B cell (primary cell): ENCODE results near the gene HOXA2. TPM values are rescaled to one million over a fixed set of nuclear protein-coding genes. Genes with fewer than 3 reads are reported as not detected.

ENCODE experiments used
- ATAC-seq: fragments of 200-7000 bp; cut with Tn5 transposase; one replicate; pipeline ENCODE4 v1.10.0; 2021; ENCODE audit warnings: low read depth, mild to moderate bottlenecking, moderate number of reproducible peaks, moderate library complexity
- CTCF ChIA-PET: fragments of 350-600 bp; sonication (Branson Sonifier 250); formaldehyde crosslinking; loops from one replicate; lab custom pipeline; 2021; ENCODE audit warnings: antibody characterized with exemption, inconsistent platforms; lab: Charles Lee
- POLR2A ChIA-PET: fragments of 350-600 bp; sonication (Branson Sonifier 250); formaldehyde crosslinking; loops from one replicate; lab custom pipeline; 2021; ENCODE audit warnings: antibody characterized with exemption; lab: Charles Lee
- DNase-seq: peaks from one replicate; pipeline ENCODE4 v3.0.0; 2013
- H2AFZ ChIP-seq: 2 replicates; pipeline ENCODE4 v1.6.1; 2012; ENCODE audit warnings: mild to moderate bottlenecking, low read depth, low read length; ENCODE audit not compliant: insufficient read depth, poor library complexity, severe bottlenecking
- H3K27ac ChIP-seq, 2 donors: 1 replicate in 1 of 2; 2 replicates in 1 of 2; pipeline ENCODE4 v1.5.1; 2012 to 2013; ENCODE audit warnings: low read length in 2 of 2, mild to moderate bottlenecking in 2 of 2, moderate library complexity in 1 of 2
- H3K27me3 ChIP-seq, 4 experiments: fragments of 200-600 bp in 1 of 4; sonication (generic) in 1 of 4; replicated peaks in 1 of 4; 1 replicate in 2 of 4; 2 replicates in 2 of 4; pipeline versions ENCODE4 v1.6.1 to v1.7.0; 2013 to 2016; ENCODE audit warnings: low read length in 3 of 4, mild to moderate bottlenecking in 2 of 4, mixed read lengths in 1 of 4, moderate library complexity in 1 of 4; ENCODE audit not compliant: insufficient read depth in 4 of 4, control insufficient read depth in 3 of 4; ENCODE audit errors: control extremely low read depth in 1 of 4
- H3K36me3 ChIP-seq, 2 experiments: replicated peaks in 1 of 2; 1 replicate in 1 of 2; 2 replicates in 1 of 2; pipeline versions ENCODE4 v1.6.1 to v1.7.1; 2013; ENCODE audit warnings: low read length in 1 of 2; ENCODE audit not compliant: insufficient read depth in 2 of 2, control insufficient read depth in 1 of 2; ENCODE audit errors: control extremely low read depth in 1 of 2, extremely low read depth in 1 of 2
- H3K4me1 ChIP-seq, 2 donors: fragments of 200-600 bp in 1 of 2; sonication (generic) in 1 of 2; 1 replicate in 1 of 2; 2 replicates in 1 of 2; pipeline versions ENCODE4 v1.5.1 to v1.6.1; 2013 to 2017; ENCODE audit warnings: low read length in 2 of 2; ENCODE audit not compliant: control insufficient read depth in 2 of 2, insufficient read depth in 2 of 2
- H3K4me2 ChIP-seq: replicated peaks from 2 replicates; pipeline ENCODE3; 2012; ENCODE audit warnings: mild to moderate bottlenecking, low read depth, low read length; ENCODE audit not compliant: poor library complexity, severe bottlenecking
- H3K4me3 ChIP-seq, 5 experiments: fragments of 200-600 bp in 1 of 5; sonication (generic) in 1 of 5; 1 replicate in 3 of 5; 2 replicates in 2 of 5; pipeline versions ENCODE4 v1.5.1 to v1.7.0; 2011 to 2016; ENCODE audit warnings: low read length in 4 of 5, mild to moderate bottlenecking in 4 of 5, low read depth in 2 of 5, control low read depth in 1 of 5, moderate library complexity in 1 of 5; ENCODE audit not compliant: insufficient read depth in 1 of 5; ENCODE audit errors: control extremely low read depth in 1 of 5, extremely low read depth in 1 of 5
- H3K79me2 ChIP-seq: fragments of 200-600 bp; sonication (generic); one replicate; pipeline ENCODE4 v1.6.0; 2016; ENCODE audit warnings: low read length; ENCODE audit not compliant: control insufficient read depth, insufficient read depth
- H3K9ac ChIP-seq: fragments of 200-600 bp; sonication (generic); 2 replicates; pipeline ENCODE4 v1.6.1; 2017; ENCODE audit warnings: mild to moderate bottlenecking, low read length, moderate library complexity
- H3K9me3 ChIP-seq, 3 donors: one replicate each; pipeline versions ENCODE4 v1.6.1 to v1.7.1; 2013; ENCODE audit warnings: low read length in 2 of 3; ENCODE audit not compliant: control insufficient read depth in 2 of 3, insufficient read depth in 1 of 3; ENCODE audit errors: control extremely low read depth in 1 of 3
- H4K20me1 ChIP-seq: 2 replicates; pipeline ENCODE4 v1.6.0; 2012; ENCODE audit warnings: mild to moderate bottlenecking, low read length; ENCODE audit not compliant: insufficient read depth, control insufficient read depth, poor library complexity, severe bottlenecking
- H3K27ac Mint-ChIP-seq: one replicate; pipeline ENCODE4 v1.8.0; 2021; ENCODE audit warnings: mixed read lengths
- H3K27me3 Mint-ChIP-seq: one replicate; pipeline ENCODE4 v1.8.0; 2021; ENCODE audit warnings: mixed read lengths
- H3K4me1 Mint-ChIP-seq: one replicate; pipeline ENCODE4 v1.8.0; 2021; ENCODE audit warnings: mixed read lengths
- H3K4me3 Mint-ChIP-seq: one replicate; pipeline ENCODE4 v1.8.0; 2021; ENCODE audit warnings: mixed read lengths
- H3K9me3 Mint-ChIP-seq: one replicate; pipeline ENCODE4 v1.8.0; 2022; ENCODE audit warnings: mixed read lengths; ENCODE audit not compliant: insufficient read depth
- CTCF ChIP-seq: fragments of 200-600 bp; IDR thresholded peaks from one replicate; pipeline ENCODE4 v1.8.0; 2022; ENCODE audit warnings: antibody characterized with exemption, mild to moderate bottlenecking
- EZH2 ChIP-seq: IDR thresholded peaks from 2 replicates; pipeline ENCODE4 v1.6.1; 2012; ENCODE audit warnings: borderline replicate concordance, low read depth, mild to moderate bottlenecking, moderate library complexity, low read length; ENCODE audit not compliant: insufficient read depth, poor library complexity, severe bottlenecking
- WGBS: methylation state at CpG from one replicate; pipeline ENCODE4 v1.1.5; 2013; ENCODE audit warnings: missing lambda C conversion rate; ENCODE audit not compliant: insufficient coverage; 5-methylcytosine and 5-hydroxymethylcytosine counted together
- intact Hi-C: fragments of 100-400 bp; cut with micrococcal nuclease; formaldehyde crosslinking; loops from one replicate; pipeline ENCODE4 v1.10.0; 2022
- polyA plus RNA-seq: library from polyadenylated mRNA; depleted of rRNA; stranded (reverse); fragments of >200 nt; gene quantifications from 2 replicates; pipeline ENCODE4 v1.2.3, GENCODE V29; 2012
- total RNA-seq, 2 donors: library from RNA; stranded (reverse); fragments of 120-200 nt in 1 of 2; gene quantifications; 1 replicate in 1 of 2; 2 replicates in 1 of 2; pipeline versions ENCODE4 v1.2.3 to v1.2.4, GENCODE V29; 2013 to 2022

The HOXA2 gene
- total and polyA plus RNA-seq, 2 donors (not counting 1 experiment from before 2014, with no cell fraction given) = not detected

- Mint-ChIP-seq H3K27ac (no peak overlapping the region), H3K27me3 (peaks cover 7% of the 10 kb centered on the region), H3K4me3 (no peak overlapping the region), H3K9me3 (no peaks in the 10 kb centered on the region), H3K4me1 (peaks cover 1% of the 10 kb centered on the region)
- Histone ChIP-seq H3K27ac (no peak overlapping the region), H3K9ac (no peak overlapping the region), H3K4me2 (no peak overlapping the region), H2AFZ (no peak overlapping the region), H3K4me3 (no peak overlapping the region), H3K36me3 (no peaks in the 10 kb centered on the region), H3K79me2 (no peaks in the 10 kb centered on the region), H3K9me3 (no peaks in the 10 kb centered on the region), H3K27me3 (peaks cover 0 to 3% (median 0%) of the 10 kb centered on the region in 4 experiments), H3K4me1 (no peaks in the 10 kb centered on the region), H4K20me1 (no peaks in the 10 kb centered on the region)
- DNase-seq = no peak
- no peak for ATAC-seq
- POLR2A ChIA-PET = no interaction called here
- TF ChIP-seq EZH2 = no peak
- no peak for TF ChIP-seq CTCF
- no CpG with 5 or more reads among the region's 3 CpGs for WGBS
- CTCF ChIA-PET = no interaction called here
- intact Hi-C loops = no loop called here
These were observed 36.3 kb downstream of the HOXA2 start for GRCh38 chr7:27066148-27066547.

- no peaks in the 10 kb centered on the region for H3K36me3 ChIP-seq
- no peak overlapping the region for H3K27ac ChIP-seq
- Mint-ChIP-seq H3K4me3 (no peak overlapping the region), H3K27me3 (peaks cover 8% of the 10 kb centered on the region), H3K27ac (no peak overlapping the region), H3K9me3 (no peaks in the 10 kb centered on the region), H3K4me1 (peaks cover 1% of the 10 kb centered on the region)
- no peaks in the 10 kb centered on the region for H4K20me1 ChIP-seq
- H3K4me1 ChIP-seq = no peaks in the 10 kb centered on the region
- no CpG with 5 or more reads among the region's 2 CpGs for WGBS
- H3K4me3 ChIP-seq = no peak overlapping the region
- no peak overlapping the region for H3K4me2 ChIP-seq
- H3K9me3 ChIP-seq = no peaks in the 10 kb centered on the region
- intact Hi-C loops = no loop called here
- no peak overlapping the region for H2AFZ ChIP-seq
- ATAC-seq = no peak
- ChIA-PET CTCF (no interaction called here), POLR2A (no interaction called here)
- H3K79me2 ChIP-seq = no peaks in the 10 kb centered on the region
- DNase-seq = no peak
- peaks cover 0 to 3% (median 0%) of the 10 kb centered on the region in 4 experiments for H3K27me3 ChIP-seq
- no peak overlapping the region for H3K9ac ChIP-seq
- TF ChIP-seq CTCF = no peak
- no peak for TF ChIP-seq EZH2
These were observed 36.8 kb downstream of the HOXA2 start for GRCh38 chr7:27065709-27066108.
